ENCODE measurements around the gene ZNF776.

DNA sequence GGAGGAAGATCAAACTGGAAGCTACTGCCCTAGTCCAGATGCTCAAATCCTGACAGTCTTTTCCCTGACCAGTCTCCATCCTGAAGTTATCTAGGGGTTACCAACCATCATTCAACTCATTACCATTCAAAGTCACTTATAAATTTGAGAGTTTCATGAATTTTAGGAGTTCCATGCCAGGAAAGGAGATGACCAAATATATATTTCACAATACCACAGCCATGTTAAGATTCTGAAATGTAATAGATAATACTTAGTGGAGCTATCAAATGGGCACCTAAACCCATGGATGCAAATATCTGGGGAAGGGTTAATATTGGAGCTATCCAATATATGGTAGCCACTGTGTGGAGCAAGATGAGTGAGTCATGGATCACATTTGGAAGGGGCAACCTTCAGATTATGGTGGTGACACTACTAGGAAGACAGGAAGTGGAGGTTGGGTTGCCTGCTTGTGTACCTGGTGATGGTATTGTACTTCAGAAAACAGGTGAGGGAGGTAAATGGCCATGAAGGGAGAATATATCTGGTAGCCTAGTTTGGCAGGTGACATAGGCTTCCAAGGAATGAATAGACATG, 41.6 kb downstream of the ZNF776 start:
- TF ChIP-seq, protein P1, sequence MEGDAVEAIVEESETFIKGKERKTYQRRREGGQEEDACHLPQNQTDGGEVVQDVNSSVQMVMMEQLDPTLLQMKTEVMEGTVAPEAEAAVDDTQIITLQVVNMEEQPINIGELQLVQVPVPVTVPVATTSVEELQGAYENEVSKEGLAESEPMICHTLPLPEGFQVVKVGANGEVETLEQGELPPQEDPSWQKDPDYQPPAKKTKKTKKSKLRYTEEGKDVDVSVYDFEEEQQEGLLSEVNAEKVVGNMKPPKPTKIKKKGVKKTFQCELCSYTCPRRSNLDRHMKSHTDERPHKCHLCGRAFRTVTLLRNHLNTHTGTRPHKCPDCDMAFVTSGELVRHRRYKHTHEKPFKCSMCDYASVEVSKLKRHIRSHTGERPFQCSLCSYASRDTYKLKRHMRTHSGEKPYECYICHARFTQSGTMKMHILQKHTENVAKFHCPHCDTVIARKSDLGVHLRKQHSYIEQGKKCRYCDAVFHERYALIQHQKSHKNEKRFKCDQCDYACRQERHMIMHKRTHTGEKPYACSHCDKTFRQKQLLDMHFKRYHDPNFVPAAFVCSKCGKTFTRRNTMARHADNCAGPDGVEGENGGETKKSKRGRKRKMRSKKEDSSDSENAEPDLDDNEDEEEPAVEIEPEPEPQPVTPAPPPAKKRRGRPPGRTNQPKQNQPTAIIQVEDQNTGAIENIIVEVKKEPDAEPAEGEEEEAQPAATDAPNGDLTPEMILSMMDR (conservative IDR thresholded peaks at IDR 0.05; ENCODE audit: low read depth, low read length), result no peak
- TF ChIP-seq EZH2 (IDR thresholded peaks at IDR 0.05; ENCODE audit: low read length, unreplicated experiment) (no peak), EZH2phosphoT487 (IDR thresholded peaks at IDR 0.05; ENCODE audit: borderline replicate concordance, low read length) (no peak)
